ENCODE results near the gene LONP1. TPM values are rescaled to one million over a fixed set of nuclear protein-coding genes. Genes with fewer than 3 reads are reported as not detected.

LONP1 gene
- total RNA-seq, 5 donors from 2014 or later (not counting 1 experiment from before 2014, with no cell fraction given), result 70.0 to 83.9 (median 81.8) TPM

DNA sequence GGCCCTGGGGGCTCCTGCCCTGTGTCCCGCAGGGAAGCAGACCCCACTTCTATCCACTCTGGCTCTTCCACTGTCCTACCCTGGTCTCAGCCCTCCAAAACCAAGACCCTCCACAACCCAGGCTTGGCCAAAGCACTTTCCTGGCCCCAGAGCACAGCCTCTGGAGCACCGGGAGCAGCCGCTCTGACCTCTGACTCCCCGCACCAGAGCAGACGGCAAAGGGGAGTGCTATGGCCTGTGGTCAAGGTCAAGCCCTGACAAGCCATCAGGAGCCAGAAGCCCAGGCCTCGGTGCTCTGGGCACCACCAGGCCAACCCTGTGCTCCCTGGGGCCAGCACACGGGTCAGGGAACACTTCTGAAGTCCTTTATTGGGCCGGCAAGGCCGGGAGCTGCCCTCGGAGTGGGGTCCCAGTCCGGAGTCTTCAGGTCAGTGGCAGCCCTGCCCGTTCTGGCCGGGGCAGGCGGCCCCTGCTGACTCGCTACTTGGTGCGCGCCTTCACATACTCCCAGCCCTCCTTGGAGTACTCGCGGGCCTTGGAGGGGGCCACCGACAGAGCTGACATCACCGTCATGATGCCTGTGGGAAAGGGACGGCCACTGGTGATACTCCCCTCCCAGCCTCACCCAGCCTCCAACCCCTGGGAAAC, 41.8 kb downstream of the LONP1 start:
- DNase-seq (no peak), ATAC-seq (replicated peaks in 1 of 4) (no peak)
- no peak overlapping the region for H3K4me3 Mint-ChIP-seq
- H3K4me1 Mint-ChIP-seq, result peaks cover 28 to 32% (median 32%) of the 10 kb centered on the region in 3 donors
- H3K9me3 Mint-ChIP-seq, result no peaks in the 10 kb centered on the region
- ChIA-PET CTCF (no interaction called here), POLR2A (no interaction called here)
- Histone ChIP-seq H3K27me3 (replicated peaks in 1 of 2; ENCODE audit: control insufficient read depth in 2 of 2, extremely low read depth in 1 of 2, insufficient read depth in 2 of 2, low read length in 1 of 2) (no peaks in the 10 kb centered on the region), H3K36me3 (ENCODE audit: control insufficient read depth in 2 of 2, extremely low read depth in 1 of 2, insufficient read depth in 1 of 2, low read length in 1 of 2) (peaks cover 3% of the 10 kb centered on the region in 2 donors), H3K9me3 (no peaks in the 10 kb centered on the region), H3K4me3 (ENCODE audit: control insufficient read depth in 1 of 2, extremely low read depth in 1 of 2, low read length in 1 of 2) (no peak overlapping the region), H3K27ac (ENCODE audit: low read length) (no peak overlapping the region), H3K4me1 (ENCODE audit: control insufficient read depth in 1 of 2, extremely low read depth in 1 of 2, insufficient read depth in 2 of 2, low read length in 2 of 2) (peaks cover 5 to 25% of the 10 kb centered on the region in 2 experiments)
- H3K27me3 Mint-ChIP-seq, result no peaks in the 10 kb centered on the region
- no peaks in the 10 kb centered on the region for H3K36me3 Mint-ChIP-seq
- 97% methylated on average over 17 of the region's 22 CpGs for WGBS (ENCODE audit: insufficient coverage)
- H3K27ac Mint-ChIP-seq, result no peak overlapping the region

DNA sequence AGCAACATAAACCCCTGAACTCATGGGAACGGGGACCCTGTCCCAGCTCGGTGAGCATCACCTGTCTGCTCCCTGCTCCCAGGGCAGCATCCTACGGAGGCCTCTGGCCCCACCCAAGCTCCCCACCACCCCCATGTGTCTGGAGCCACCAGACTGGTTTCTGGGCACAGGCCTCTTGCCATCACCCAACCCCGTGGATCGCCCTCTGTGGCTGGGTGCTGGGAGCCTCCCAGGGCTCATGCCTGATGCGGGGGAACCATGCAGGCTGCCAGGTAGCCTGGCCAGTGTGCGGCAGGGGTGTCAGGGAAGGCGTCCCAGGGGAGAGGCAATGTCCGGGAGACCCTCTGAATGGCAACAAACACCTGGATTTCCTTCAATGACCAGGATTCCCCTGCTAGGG, 42.4 kb downstream of the LONP1 start:
- POLR2A ChIA-PET, result no interaction called here
- no peak overlapping the region for H3K4me3 Mint-ChIP-seq
- H3K9me3 Mint-ChIP-seq, result no peaks in the 10 kb centered on the region
- H3K4me1 ChIP-seq (ENCODE audit: control insufficient read depth in 1 of 2, extremely low read depth in 1 of 2, insufficient read depth in 2 of 2, low read length in 2 of 2), result peaks cover 5 to 25% of the 10 kb centered on the region in 2 experiments
- no peak overlapping the region for H3K27ac ChIP-seq (ENCODE audit: low read length)
- no peak overlapping the region for H3K4me3 ChIP-seq (ENCODE audit: control insufficient read depth in 1 of 2, extremely low read depth in 1 of 2, low read length in 1 of 2)
- 92% methylated on average over 9 of the region's 9 CpGs for WGBS (ENCODE audit: insufficient coverage)
- DNase-seq (no peak), ATAC-seq (replicated peaks in 1 of 4) (no peak)
- H3K27me3 Mint-ChIP-seq, result no peaks in the 10 kb centered on the region
- CTCF ChIA-PET, result no interaction called here
- H3K9me3 ChIP-seq, result no peaks in the 10 kb centered on the region
- peaks cover 28 to 32% (median 30%) of the 10 kb centered on the region in 3 donors for H3K4me1 Mint-ChIP-seq
- no peaks in the 10 kb centered on the region for H3K27me3 ChIP-seq (replicated peaks in 1 of 2; ENCODE audit: control insufficient read depth in 2 of 2, extremely low read depth in 1 of 2, insufficient read depth in 2 of 2, low read length in 1 of 2)
- H3K27ac Mint-ChIP-seq, result no peak overlapping the region
- peaks cover 3% of the 10 kb centered on the region in 2 donors for H3K36me3 ChIP-seq (ENCODE audit: control insufficient read depth in 2 of 2, extremely low read depth in 1 of 2, insufficient read depth in 1 of 2, low read length in 1 of 2)
- H3K36me3 Mint-ChIP-seq, result no peaks in the 10 kb centered on the region

DNA sequence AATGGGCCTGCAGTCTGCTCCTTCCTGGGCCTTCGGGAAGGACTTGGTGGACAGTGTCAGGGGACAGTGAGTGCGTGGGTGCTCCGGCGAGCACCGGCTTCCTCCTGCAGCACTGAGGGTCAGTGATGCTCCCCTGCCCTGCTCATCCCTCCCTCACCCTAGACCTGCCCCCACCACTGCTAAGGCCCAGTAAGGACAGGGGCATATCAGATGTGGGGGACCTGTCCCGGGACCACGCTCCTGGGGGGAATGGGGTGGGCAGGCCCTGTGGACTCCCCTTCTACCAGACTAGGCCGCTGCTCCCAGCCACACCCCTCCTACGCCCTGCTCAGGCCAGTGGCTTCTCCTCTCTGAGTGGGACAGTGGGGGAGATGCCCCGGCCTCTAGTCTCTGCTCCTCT, 42.8 kb downstream of the LONP1 start:
- WGBS (ENCODE audit: insufficient coverage), result 98% methylated on average over 6 of the region's 10 CpGs
- peaks cover 5 to 25% of the 10 kb centered on the region in 2 experiments for H3K4me1 ChIP-seq (ENCODE audit: control insufficient read depth in 1 of 2, extremely low read depth in 1 of 2, insufficient read depth in 2 of 2, low read length in 2 of 2)
- no peak overlapping the region for H3K27ac Mint-ChIP-seq
- H3K27me3 Mint-ChIP-seq, result no peaks in the 10 kb centered on the region
- H3K4me1 Mint-ChIP-seq, result peaks cover 26 to 30% (median 27%) of the 10 kb centered on the region in 3 donors
- ATAC-seq (replicated peaks in 1 of 4), result no peak
- DNase-seq, result no peak
- no peaks in the 10 kb centered on the region for H3K9me3 ChIP-seq
- ChIA-PET POLR2A (no interaction called here), CTCF (no interaction called here)
- H3K4me3 Mint-ChIP-seq, result no peak overlapping the region
- H3K27me3 ChIP-seq (replicated peaks in 1 of 2; ENCODE audit: control insufficient read depth in 2 of 2, extremely low read depth in 1 of 2, insufficient read depth in 2 of 2, low read length in 1 of 2), result no peaks in the 10 kb centered on the region
- no peaks in the 10 kb centered on the region for H3K36me3 Mint-ChIP-seq
- H3K4me3 ChIP-seq (ENCODE audit: control insufficient read depth in 1 of 2, extremely low read depth in 1 of 2, low read length in 1 of 2), result no peak overlapping the region
- no peaks in the 10 kb centered on the region for H3K9me3 Mint-ChIP-seq
- H3K36me3 ChIP-seq (ENCODE audit: control insufficient read depth in 2 of 2, extremely low read depth in 1 of 2, insufficient read depth in 1 of 2, low read length in 1 of 2), result peaks cover 3% of the 10 kb centered on the region in 2 donors
- no peak overlapping the region for H3K27ac ChIP-seq (ENCODE audit: low read length)

DNA sequence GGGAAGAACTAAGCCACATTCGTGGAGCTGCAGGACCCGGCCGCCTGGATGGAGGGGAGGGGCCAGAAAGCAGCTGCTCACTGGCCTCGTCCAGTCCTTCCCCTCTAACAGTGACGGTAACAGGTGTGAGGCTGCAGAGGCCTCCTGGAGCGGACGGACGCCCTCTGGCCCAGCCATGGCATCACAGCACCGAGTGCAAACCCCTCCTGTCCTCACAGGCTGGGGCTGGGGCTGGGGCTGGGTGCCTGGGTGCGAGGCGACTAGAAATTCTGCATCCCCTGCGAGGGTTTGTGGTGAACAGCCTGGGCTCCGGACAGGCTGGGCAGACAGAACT, 43.2 kb downstream of the LONP1 start:
- H3K4me1 ChIP-seq (ENCODE audit: control insufficient read depth in 1 of 2, extremely low read depth in 1 of 2, insufficient read depth in 2 of 2, low read length in 2 of 2), result peaks cover 5 to 22% of the 10 kb centered on the region in 2 experiments
- CTCF ChIA-PET, result no interaction called here

DNA sequence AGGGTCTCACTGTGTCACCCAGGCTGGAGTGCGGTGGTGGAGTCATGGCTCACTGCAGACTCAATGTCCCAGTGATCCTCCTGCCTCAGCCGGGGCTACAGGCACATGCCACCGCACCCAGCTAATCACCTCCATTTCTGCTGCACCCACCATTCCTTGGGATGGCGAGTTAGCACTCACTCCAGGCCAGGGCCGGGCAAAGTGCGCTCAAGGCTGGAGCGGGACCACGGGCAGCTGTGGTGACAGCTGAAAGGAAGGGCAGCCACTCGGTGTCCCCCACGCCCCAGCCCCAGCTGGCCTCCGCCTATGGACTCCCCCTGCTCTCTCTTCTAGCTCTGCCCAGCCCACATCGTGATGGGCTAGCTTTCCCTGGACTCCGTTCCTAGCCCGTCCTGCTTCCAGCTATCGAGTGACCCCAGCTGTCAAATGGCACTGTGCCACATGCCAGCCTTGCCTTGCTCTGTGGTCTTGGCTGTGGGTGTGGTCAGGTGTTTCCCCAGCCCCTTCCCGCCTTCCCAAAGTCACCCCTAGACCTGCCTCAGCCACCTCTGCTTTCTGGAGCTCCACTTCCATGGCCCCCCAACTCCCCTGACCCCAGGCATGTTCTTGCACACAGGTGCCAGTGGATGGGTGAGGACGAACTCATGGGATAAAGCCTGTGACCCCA, 43.7 kb downstream of the LONP1 start:
- Histone ChIP-seq H3K36me3 (ENCODE audit: control insufficient read depth in 2 of 2, extremely low read depth in 1 of 2, insufficient read depth in 1 of 2, low read length in 1 of 2) (peaks cover 3% of the 10 kb centered on the region in 2 donors), H3K27ac (ENCODE audit: low read length) (no peak overlapping the region), H3K27me3 (replicated peaks in 1 of 2; ENCODE audit: control insufficient read depth in 2 of 2, extremely low read depth in 1 of 2, insufficient read depth in 2 of 2, low read length in 1 of 2) (no peaks in the 10 kb centered on the region), H3K4me1 (ENCODE audit: control insufficient read depth in 1 of 2, extremely low read depth in 1 of 2, insufficient read depth in 2 of 2, low read length in 2 of 2) (peaks cover 5 to 17% of the 10 kb centered on the region in 2 experiments), H3K4me3 (ENCODE audit: control insufficient read depth in 1 of 2, extremely low read depth in 1 of 2, low read length in 1 of 2) (no peak overlapping the region), H3K9me3 (no peaks in the 10 kb centered on the region)
- no peaks in the 10 kb centered on the region for H3K36me3 Mint-ChIP-seq
- H3K4me3 Mint-ChIP-seq, result no peak overlapping the region
- H3K9me3 Mint-ChIP-seq, result no peaks in the 10 kb centered on the region
- peaks cover 17 to 21% (median 18%) of the 10 kb centered on the region in 3 donors for H3K4me1 Mint-ChIP-seq
- no peaks in the 10 kb centered on the region for H3K27me3 Mint-ChIP-seq
- H3K27ac Mint-ChIP-seq, result no peak overlapping the region
- DNase-seq, result no peak
- POLR2A ChIA-PET, result no interaction called here
- WGBS (ENCODE audit: insufficient coverage), result 87% methylated on average over 9 of the region's 17 CpGs
- CTCF ChIA-PET, result interaction anchor here in 1 of 2 donors (0.6 kb wide), 1 partner anchor 892 kb away, joined by 4 read pairs; no protein-coding TSS in a partner anchor
- ATAC-seq (replicated peaks in 1 of 4), result no peak

More for the DNA sequence above, 43.2 kb downstream of the LONP1 start:
- ATAC-seq (replicated peaks in 1 of 4) (no peak), DNase-seq (no peak)
- H3K4me3 Mint-ChIP-seq, result no peak overlapping the region
- POLR2A ChIA-PET, result no interaction called here
- no peaks in the 10 kb centered on the region for H3K9me3 Mint-ChIP-seq
- no peaks in the 10 kb centered on the region for H3K27me3 Mint-ChIP-seq
- 91% methylated on average over 9 of the region's 13 CpGs for WGBS (ENCODE audit: insufficient coverage)
- no peak overlapping the region for H3K4me3 ChIP-seq (ENCODE audit: control insufficient read depth in 1 of 2, extremely low read depth in 1 of 2, low read length in 1 of 2)
- no peaks in the 10 kb centered on the region for H3K9me3 ChIP-seq
- H3K27ac ChIP-seq (ENCODE audit: low read length), result no peak overlapping the region
- H3K36me3 ChIP-seq (ENCODE audit: control insufficient read depth in 2 of 2, extremely low read depth in 1 of 2, insufficient read depth in 1 of 2, low read length in 1 of 2), result peaks cover 3% of the 10 kb centered on the region in 2 donors
- H3K27me3 ChIP-seq (replicated peaks in 1 of 2; ENCODE audit: control insufficient read depth in 2 of 2, extremely low read depth in 1 of 2, insufficient read depth in 2 of 2, low read length in 1 of 2), result no peaks in the 10 kb centered on the region
- H3K36me3 Mint-ChIP-seq, result no peaks in the 10 kb centered on the region
- no peak overlapping the region for H3K27ac Mint-ChIP-seq
- peaks cover 22 to 26% (median 23%) of the 10 kb centered on the region in 3 donors for H3K4me1 Mint-ChIP-seq

DNA sequence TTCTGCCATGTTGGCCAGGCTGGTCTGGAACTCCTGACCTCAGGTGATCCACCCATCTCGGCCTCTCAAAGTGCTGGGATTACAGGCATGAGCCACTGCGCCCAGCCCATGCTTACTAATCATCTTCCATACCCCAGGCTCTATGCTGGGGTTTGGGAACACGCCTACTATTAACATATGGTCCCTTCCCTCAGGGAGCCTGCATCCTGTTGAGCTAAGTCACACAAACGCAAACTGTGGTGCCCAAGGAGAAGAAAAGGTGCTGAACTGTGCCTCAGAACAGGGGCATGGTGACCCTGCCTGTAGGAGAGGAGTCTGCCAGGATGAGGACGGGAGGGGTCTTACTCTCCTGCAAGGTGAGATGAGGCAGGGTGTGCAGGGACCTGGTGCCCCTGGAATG, 45.2 kb downstream of the LONP1 start:
- peaks cover 8 to 10% (median 8%) of the 10 kb centered on the region in 3 donors for H3K4me1 Mint-ChIP-seq
- Histone ChIP-seq H3K9me3 (no peaks in the 10 kb centered on the region), H3K4me1 (ENCODE audit: control insufficient read depth in 1 of 2, extremely low read depth in 1 of 2, insufficient read depth in 2 of 2, low read length in 2 of 2) (peaks cover 1 to 9% of the 10 kb centered on the region in 2 experiments), H3K36me3 (ENCODE audit: control insufficient read depth in 2 of 2, extremely low read depth in 1 of 2, insufficient read depth in 1 of 2, low read length in 1 of 2) (peaks cover 5% of the 10 kb centered on the region in 2 donors), H3K27ac (ENCODE audit: low read length) (no peak overlapping the region), H3K27me3 (replicated peaks in 1 of 2; ENCODE audit: control insufficient read depth in 2 of 2, extremely low read depth in 1 of 2, insufficient read depth in 2 of 2, low read length in 1 of 2) (no peaks in the 10 kb centered on the region), H3K4me3 (ENCODE audit: control insufficient read depth in 1 of 2, extremely low read depth in 1 of 2, low read length in 1 of 2) (no peak overlapping the region)
- ChIA-PET CTCF (no interaction called here), POLR2A (no interaction called here)
- H3K36me3 Mint-ChIP-seq, result no peaks in the 10 kb centered on the region
- H3K27ac Mint-ChIP-seq, result no peak overlapping the region
- no peaks in the 10 kb centered on the region for H3K27me3 Mint-ChIP-seq
- WGBS (ENCODE audit: insufficient coverage), result 87% methylated on average over 4 of the region's 5 CpGs
- no peak overlapping the region for H3K4me3 Mint-ChIP-seq
- ATAC-seq (replicated peaks in 1 of 4) (no peak), DNase-seq (no peak)
- no peaks in the 10 kb centered on the region for H3K9me3 Mint-ChIP-seq

Data from T-cell (primary cell).